Measurements from ENCODE around the gene FAM168A. TPM values are rescaled to one million over a fixed set of nuclear protein-coding genes. Genes with fewer than 3 reads are reported as not detected.

FAM168A gene
- total RNA-seq, 4 donors from 2014 or later = 31.1 to 50.8 (median 41.1) TPM

DNA sequence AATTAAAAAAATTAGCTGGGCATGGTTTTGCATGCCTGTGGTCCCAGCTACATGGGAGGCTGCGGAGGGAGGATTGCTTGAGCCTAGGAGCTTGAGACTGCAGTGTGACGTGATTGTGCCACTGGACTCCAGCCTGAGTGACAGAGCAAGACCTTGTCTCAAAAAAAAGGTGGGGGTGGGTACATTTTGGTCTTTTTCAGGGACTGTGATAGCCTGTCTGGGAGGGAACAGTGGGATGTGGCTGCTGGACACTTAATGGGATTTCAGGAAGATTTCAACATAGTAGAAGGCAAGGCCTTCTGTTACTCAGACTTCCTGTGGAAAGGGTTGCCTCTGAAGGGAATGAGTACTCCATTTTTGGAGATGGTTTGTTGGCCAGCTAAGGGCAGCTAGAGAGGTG, 181.1 kb downstream of the FAM168A start:
- peaks cover 0 to 17% (median 9%) of the 10 kb centered on the region in 4 donors for H3K36me3 ChIP-seq
- no peaks in the 10 kb centered on the region for H3K9me3 ChIP-seq
- no peak overlapping the region for H3K4me3 ChIP-seq
- WGBS = 100% methylated on average over 2 of the region's 2 CpGs
- H3K27ac ChIP-seq (replicated peaks in 1 of 4) = peak overlapping the region in 2 of 4 donors; percentile 8 to 31
- TF ChIP-seq POLR2AphosphoS5 (IDR thresholded peaks at IDR 0.05) (no peak), POLR2A (IDR thresholded peaks at IDR 0.05; ENCODE audit: low read depth) (no peak), EP300 (IDR thresholded peaks at IDR 0.05) (no peak)
- TF ChIP-seq, protein P1, sequence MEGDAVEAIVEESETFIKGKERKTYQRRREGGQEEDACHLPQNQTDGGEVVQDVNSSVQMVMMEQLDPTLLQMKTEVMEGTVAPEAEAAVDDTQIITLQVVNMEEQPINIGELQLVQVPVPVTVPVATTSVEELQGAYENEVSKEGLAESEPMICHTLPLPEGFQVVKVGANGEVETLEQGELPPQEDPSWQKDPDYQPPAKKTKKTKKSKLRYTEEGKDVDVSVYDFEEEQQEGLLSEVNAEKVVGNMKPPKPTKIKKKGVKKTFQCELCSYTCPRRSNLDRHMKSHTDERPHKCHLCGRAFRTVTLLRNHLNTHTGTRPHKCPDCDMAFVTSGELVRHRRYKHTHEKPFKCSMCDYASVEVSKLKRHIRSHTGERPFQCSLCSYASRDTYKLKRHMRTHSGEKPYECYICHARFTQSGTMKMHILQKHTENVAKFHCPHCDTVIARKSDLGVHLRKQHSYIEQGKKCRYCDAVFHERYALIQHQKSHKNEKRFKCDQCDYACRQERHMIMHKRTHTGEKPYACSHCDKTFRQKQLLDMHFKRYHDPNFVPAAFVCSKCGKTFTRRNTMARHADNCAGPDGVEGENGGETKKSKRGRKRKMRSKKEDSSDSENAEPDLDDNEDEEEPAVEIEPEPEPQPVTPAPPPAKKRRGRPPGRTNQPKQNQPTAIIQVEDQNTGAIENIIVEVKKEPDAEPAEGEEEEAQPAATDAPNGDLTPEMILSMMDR (IDR thresholded peaks at IDR 0.05) = no peak
- peaks cover 16 to 26% (median 22%) of the 10 kb centered on the region in 4 donors for H3K4me1 ChIP-seq
- no peak for DNase-seq (ENCODE audit: extremely low spot score)
- intact Hi-C loops (cut with DNase I) = no loop called here
- no peaks in the 10 kb centered on the region for H3K27me3 ChIP-seq

GRCh38 chr11:73415854-73416615, 181.9 kb downstream of the FAM168A start:
- Histone ChIP-seq H3K27me3 (no peaks in the 10 kb centered on the region), H3K4me3 (no peak overlapping the region), H3K27ac (replicated peaks in 1 of 4) (peak overlapping the region in 3 of 4 donors; percentile 8 to 43 (median 31)), H3K36me3 (peaks cover 0 to 24% (median 11%) of the 10 kb centered on the region in 4 donors), H3K4me1 (peaks cover 16 to 26% (median 22%) of the 10 kb centered on the region in 4 donors), H3K9me3 (no peaks in the 10 kb centered on the region)
- TF ChIP-seq, protein P1 (IDR thresholded peaks at IDR 0.05) = no peak
- TF ChIP-seq POLR2AphosphoS5 (IDR thresholded peaks at IDR 0.05) (no peak), EP300 (IDR thresholded peaks at IDR 0.05) (no peak), POLR2A (IDR thresholded peaks at IDR 0.05; ENCODE audit: low read depth) (no peak)
- WGBS = 89% methylated on average over 4 of the region's 4 CpGs
- DNase-seq (ENCODE audit: extremely low spot score) = no peak
- intact Hi-C loops (cut with DNase I) = no loop called here

DNA sequence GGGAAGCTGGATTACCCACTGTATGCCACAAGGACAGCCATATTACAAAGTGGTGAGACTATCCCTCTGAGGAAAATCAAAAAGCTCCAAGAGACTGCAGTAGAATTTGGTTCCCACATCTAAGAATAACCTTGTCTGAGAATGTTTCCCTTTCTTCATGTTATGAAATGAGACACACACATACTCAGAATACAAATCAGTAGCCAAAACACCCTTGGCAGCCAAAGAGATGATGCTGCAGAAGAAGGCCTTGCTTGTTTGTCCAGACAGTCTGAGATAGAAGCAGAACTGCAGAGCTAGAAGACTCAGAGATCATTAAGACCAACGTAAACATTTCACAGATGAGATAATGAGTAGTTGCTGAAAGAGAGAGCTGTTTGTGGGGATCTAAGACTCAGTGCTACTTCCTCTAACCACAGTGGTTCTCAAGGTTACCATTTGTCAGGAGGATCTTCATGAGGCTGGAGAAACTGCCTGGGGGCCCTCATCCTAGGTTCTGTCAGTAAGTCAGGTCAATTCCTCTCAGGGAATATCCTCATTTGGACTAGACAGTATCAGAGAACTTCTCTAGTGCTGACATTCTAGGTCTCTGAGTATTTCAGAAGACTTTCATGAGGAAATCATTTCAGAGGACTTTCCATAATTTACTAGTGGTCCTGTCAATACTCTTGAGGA, 182.8 kb downstream of the FAM168A start:
- H3K36me3 ChIP-seq = peaks cover 0 to 31% (median 11%) of the 10 kb centered on the region in 4 donors
- TF ChIP-seq EP300 (IDR thresholded peaks at IDR 0.05) = no peak
- TF ChIP-seq POLR2AphosphoS5 (IDR thresholded peaks at IDR 0.05) = no peak
- TF ChIP-seq, protein P1 (IDR thresholded peaks at IDR 0.05) = no peak
- TF ChIP-seq POLR2A (IDR thresholded peaks at IDR 0.05; ENCODE audit: low read depth) = no peak
- WGBS = 83% methylated on average over 1 of the region's 1 CpG
- intact Hi-C loops (cut with DNase I) = no loop called here
- no peaks in the 10 kb centered on the region for H3K27me3 ChIP-seq
- no peak overlapping the region for H3K4me3 ChIP-seq
- no peaks in the 10 kb centered on the region for H3K9me3 ChIP-seq
- no peak for DNase-seq (ENCODE audit: extremely low spot score)
- H3K27ac ChIP-seq (replicated peaks in 1 of 4) = peak overlapping the region; percentile 2 to 43 (median 30)
- H3K4me1 ChIP-seq = peaks cover 16 to 26% (median 22%) of the 10 kb centered on the region in 4 donors

- 88% methylated on average over 2 of the region's 2 CpGs for WGBS
- Histone ChIP-seq H3K27me3 (no peaks in the 10 kb centered on the region), H3K27ac (replicated peaks in 1 of 4) (no peak overlapping the region), H3K36me3 (peaks cover 0 to 37% (median 14%) of the 10 kb centered on the region in 4 donors), H3K4me3 (no peak overlapping the region), H3K9me3 (no peaks in the 10 kb centered on the region), H3K4me1 (peaks cover 16 to 26% (median 22%) of the 10 kb centered on the region in 4 donors)
- no peak for DNase-seq (ENCODE audit: extremely low spot score)
- intact Hi-C loops (cut with DNase I) = no loop called here
- TF ChIP-seq POLR2AphosphoS5 (IDR thresholded peaks at IDR 0.05) (no peak), EP300 (IDR thresholded peaks at IDR 0.05) (no peak), POLR2A (IDR thresholded peaks at IDR 0.05; ENCODE audit: low read depth) (no peak)
- TF ChIP-seq, protein P1 (IDR thresholded peaks at IDR 0.05) = no peak
Measured at GRCh38 chr11:73413256-73413655, 184.7 kb downstream of the FAM168A start.

Data from esophagus muscularis mucosa (tissue), 4 donors.